D721Med (cell line): ENCODE data around the gene PLA2G6.
"Not testable (repeated sequence)": the region's sequence is repeated elsewhere in the genome, so short reads cannot be mapped to it uniquely, and the experiment has no call there.

Experiments
- DNase-seq: peaks from one replicate; pipeline ENCODE4 v3.0.0; 2011; ENCODE audit warnings: low spot score; ENCODE audit not compliant: insufficient read length
- FAIRE-seq: peaks from 2 replicates; lab custom pipeline; 2011; peaks lifted over from hg19 to GRCh38; lab: Jason Lieb, UNC
- CTCF ChIP-seq: IDR thresholded peaks from 2 replicates; pipeline ENCODE4 v1.5.1; 2012; ENCODE audit warnings: mild to moderate bottlenecking, control low read depth; ENCODE audit not compliant: insufficient read depth; ENCODE audit errors: missing control alignments

PLA2G6 gene

GRCh38 chr22:38080850-38081635 lies 100.6 kb downstream of the PLA2G6 start:
- no peak for TF ChIP-seq CTCF
- no peak for DNase-seq
- no peak for FAIRE-seq

- DNase-seq (no peak), FAIRE-seq (no peak)
- no peak for TF ChIP-seq CTCF
Observed at GRCh38 chr22:38080474-38080849, 101.2 kb downstream of the PLA2G6 start.

GRCh38 chr22:38079804-38080203 lies 101.8 kb downstream of the PLA2G6 start:
- no peak for TF ChIP-seq CTCF
- FAIRE-seq (no peak), DNase-seq (no peak)

GRCh38 chr22:38079208-38079607 lies 102.4 kb downstream of the PLA2G6 start:
- not testable (repeated sequence) for FAIRE-seq

GRCh38 chr22:38078046-38078840 lies 103.4 kb downstream of the PLA2G6 start:
- TF ChIP-seq CTCF, result no peak
- no peak for FAIRE-seq
- DNase-seq, result no peak

More at GRCh38 chr22:38079208-38079607, 102.4 kb downstream of the PLA2G6 start:
- not testable (repeated sequence) for DNase-seq

- DNase-seq (no peak), FAIRE-seq (no peak)
Observed at GRCh38 chr22:38077595-38077994, 104.0 kb downstream of the PLA2G6 start.

More at GRCh38 chr22:38077595-38077994, 104.0 kb downstream of the PLA2G6 start:
- TF ChIP-seq CTCF, result no peak
